ENCODE data around the gene GNG7. TPM values are rescaled to one million over a fixed set of nuclear protein-coding genes. Genes with fewer than 3 reads are reported as not detected.

Gene GNG7
- polyA plus RNA-seq, 6 donors from 2014 or later = 49.1 to 72.0 (median 60.9) TPM

DNA sequence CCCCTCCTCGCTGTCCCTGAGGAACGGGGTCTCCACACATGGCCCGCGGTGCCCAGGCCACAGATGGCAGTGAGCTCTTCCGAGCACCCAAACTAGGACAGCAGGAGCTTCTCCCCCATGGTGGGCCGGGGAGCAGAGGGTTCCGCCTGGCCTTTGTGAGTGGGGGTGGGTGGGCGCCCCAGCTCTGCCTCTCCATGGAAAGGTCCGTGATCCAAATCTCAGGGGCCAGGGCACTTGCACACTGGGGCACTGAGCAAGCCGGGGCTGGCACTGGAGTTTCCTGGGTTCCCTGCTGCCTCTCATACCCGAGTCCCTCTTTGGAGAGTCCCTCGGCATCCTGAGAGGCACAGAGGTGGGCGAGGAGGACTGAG lies 20.8 kb upstream of the GNG7 start:
- H3K36me3 Mint-ChIP-seq = no peaks in the 10 kb centered on the region
- ATAC-seq (ENCODE audit: low read depth in 2 of 2) (no peak), DNase-seq (no peak)
- H3K27me3 Mint-ChIP-seq = peaks cover 0 to 8% (median 0%) of the 10 kb centered on the region in 3 donors
- H3K4me3 Mint-ChIP-seq = peak overlapping the region in 1 of 8 donors; percentile 20
- H3K4me1 Mint-ChIP-seq = peaks cover 17 to 36% (median 34%) of the 10 kb centered on the region in 3 donors
- H3K9me3 Mint-ChIP-seq = peaks cover 0 to 1% (median 0%) of the 10 kb centered on the region in 7 donors
- peak overlapping the region in 2 of 6 donors; percentile 10 to 81 for H3K27ac Mint-ChIP-seq

DNA sequence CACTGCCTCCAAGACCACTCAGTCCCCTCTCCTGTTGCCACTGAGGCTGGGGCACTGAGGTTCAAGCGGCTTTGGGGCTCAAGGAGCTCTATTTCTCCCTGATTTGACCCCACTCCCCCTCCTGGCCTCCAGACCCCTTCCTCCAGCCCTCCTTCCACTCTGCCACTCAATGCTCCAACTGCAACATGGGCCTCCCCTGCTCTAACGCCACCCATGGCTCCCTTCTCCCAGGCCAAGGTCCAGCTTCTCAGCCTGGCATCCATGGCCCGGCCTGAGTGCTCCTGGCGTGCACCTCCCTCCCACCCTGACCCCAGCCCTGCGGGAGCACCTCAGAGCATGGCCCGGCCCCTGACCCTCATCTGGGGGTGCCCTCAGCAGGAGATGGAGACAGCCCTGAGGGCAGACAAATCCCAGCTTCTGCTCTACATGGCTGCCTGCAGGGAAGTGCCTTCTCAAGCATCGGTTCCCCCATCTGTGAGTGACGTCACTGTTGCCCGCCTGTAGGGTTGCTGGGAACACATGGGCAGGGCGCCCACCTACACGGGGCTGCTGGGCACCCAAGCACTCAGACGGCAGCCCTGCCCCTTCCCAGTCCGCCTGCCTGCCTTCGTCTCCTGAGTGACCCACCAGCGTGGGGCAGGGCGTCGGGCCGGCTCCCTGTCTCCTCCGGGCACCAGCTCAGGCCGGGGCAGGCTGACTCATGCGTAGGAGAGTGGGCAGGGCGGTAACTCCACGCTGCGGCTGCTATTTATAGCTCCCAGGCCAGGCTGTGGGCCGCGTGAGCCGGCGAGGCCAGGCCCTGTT lies 20.2 kb upstream of the GNG7 start:
- Mint-ChIP-seq H3K27ac (peak overlapping the region in 3 of 6 donors; percentile 36 to 90 (median 81)), H3K4me1 (peaks cover 17 to 40% (median 39%) of the 10 kb centered on the region in 3 donors), H3K4me3 (peak overlapping the region in 7 of 8 donors; percentile 29 to 86 (median 75)), H3K27me3 (peaks cover 0 to 8% (median 0%) of the 10 kb centered on the region in 3 donors), H3K9me3 (peaks cover 0 to 1% (median 0%) of the 10 kb centered on the region in 7 donors), H3K36me3 (no peaks in the 10 kb centered on the region)
- DNase-seq (no peak), ATAC-seq (ENCODE audit: low read depth in 2 of 2) (peak; percentile 22 to 25)

DNA sequence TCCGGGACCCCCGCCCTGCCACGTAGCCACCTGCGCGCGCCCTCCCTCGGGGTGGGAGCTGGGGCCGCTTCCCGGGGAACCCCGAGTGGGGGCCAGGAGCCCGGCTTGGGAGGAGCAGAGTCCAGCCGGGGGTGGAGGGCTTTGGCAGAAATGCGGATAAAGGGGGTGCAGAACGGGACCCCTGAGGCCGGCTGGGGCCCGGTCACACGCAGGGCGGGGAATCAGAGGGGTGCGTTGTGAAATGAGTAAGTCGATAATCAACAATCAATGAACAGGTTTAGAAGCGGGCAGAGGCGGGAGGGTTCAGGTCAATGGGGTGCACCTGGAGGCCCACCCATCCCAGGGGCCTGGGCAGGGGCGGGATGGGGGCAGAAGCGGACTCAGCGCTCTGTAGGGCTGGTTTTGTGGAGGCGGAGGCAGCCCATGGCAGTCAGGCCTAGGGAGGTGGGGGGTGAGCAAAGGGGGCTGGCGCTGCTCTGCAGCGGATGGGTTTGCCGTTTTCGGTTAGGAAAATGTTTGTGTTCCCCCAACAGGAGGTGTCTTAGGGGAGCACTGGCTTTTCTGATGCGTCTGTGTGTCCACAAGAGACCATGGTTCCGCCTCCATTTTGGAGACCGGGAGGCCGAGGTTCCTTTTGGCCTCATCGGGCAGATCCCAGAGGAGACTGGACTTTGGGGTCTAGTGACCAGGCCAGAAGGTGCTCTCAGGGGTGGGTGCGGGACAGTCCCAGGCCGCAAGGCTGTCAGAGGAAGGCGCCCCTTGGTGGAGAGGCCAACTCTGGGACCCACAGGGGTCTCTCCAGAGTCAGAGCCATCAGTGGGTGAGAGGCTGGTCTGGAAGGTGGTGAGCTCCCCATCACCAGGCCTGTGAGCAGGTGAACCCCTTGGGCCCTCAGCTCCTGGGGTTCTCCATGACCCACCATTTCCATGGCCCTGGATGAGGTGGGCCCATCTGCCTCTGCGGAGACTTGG lies 19.4 kb upstream of the GNG7 start:
- peak overlapping the region; percentile 56 to 90 (median 81) for H3K27ac Mint-ChIP-seq
- H3K9me3 Mint-ChIP-seq = peaks cover 0 to 1% (median 0%) of the 10 kb centered on the region in 7 donors
- no peak for DNase-seq
- peaks cover 0 to 8% (median 0%) of the 10 kb centered on the region in 3 donors for H3K27me3 Mint-ChIP-seq
- H3K4me1 Mint-ChIP-seq = peaks cover 14 to 36% (median 34%) of the 10 kb centered on the region in 3 donors
- peak overlapping the region; percentile 72 to 93 (median 84) for H3K4me3 Mint-ChIP-seq
- no peaks in the 10 kb centered on the region for H3K36me3 Mint-ChIP-seq
- ATAC-seq (ENCODE audit: low read depth in 2 of 2) = peak; percentile 3 to 6

DNA sequence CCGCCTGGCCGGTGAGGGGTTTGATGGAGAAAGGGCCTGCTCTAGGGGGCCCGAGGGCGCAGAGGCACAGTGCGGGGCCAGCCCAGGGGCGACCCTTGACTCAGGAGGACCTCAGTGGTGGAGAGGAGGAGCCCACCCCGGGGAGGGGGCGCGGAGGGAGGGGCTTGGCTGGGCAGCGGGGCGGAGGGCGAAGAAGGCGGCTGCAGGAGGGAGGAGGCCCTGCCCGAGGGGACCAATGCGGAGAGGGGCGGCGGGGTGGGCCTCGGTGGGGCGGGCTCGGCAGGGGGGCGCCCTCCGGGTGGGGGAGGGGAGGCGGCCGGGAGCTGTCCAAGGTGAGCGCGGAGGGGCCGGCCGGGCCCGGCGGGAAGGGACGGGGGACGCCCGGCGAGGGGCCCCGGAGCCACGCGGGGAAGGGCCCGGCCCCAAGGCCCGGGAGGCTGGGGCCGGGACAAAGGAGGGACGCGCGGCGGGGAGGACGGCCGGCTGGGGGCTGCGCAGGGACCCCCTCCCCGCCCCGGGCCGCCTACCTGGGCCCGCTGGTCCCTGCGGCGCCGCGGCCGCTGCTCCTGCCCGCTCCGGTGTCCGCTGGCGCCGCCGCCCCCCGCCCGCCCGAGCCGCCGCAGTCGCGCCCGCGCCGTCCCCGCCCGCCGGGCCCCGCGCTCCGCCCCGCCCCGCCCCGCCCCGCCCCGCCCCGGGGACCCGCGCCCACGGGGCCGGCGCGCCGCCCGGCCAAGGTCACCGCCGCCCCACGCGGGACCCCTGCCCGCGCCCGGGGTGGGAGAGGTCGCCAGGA lies 18.5 kb upstream of the GNG7 start, which contains the start of gene DIRAS1:
Gene DIRAS1 (minus strand): TSS at position 596 of the 793 bp plus-strand sequence. CDS start 3,566 bp downstream, outside the sequence.
- Mint-ChIP-seq H3K36me3 (peaks cover under 1 to 2% of the 10 kb centered on the region in 2 donors), H3K27me3 (peaks cover 0 to 8% (median 0%) of the 10 kb centered on the region in 3 donors), H3K4me1 (peaks cover 13 to 35% (median 29%) of the 10 kb centered on the region in 3 donors), H3K9me3 (peaks cover 0 to under 1% (median under 1%) of the 10 kb centered on the region in 7 donors), H3K27ac (peak within 1 kb of the TSS; percentile 69 to 97 (median 81)), H3K4me3 (peak within 1 kb of the TSS; percentile 78 to 93 (median 85))
- peak; percentile 40 to 45 for ATAC-seq (ENCODE audit: low read depth in 2 of 2)
- DNase-seq = no peak

DNA sequence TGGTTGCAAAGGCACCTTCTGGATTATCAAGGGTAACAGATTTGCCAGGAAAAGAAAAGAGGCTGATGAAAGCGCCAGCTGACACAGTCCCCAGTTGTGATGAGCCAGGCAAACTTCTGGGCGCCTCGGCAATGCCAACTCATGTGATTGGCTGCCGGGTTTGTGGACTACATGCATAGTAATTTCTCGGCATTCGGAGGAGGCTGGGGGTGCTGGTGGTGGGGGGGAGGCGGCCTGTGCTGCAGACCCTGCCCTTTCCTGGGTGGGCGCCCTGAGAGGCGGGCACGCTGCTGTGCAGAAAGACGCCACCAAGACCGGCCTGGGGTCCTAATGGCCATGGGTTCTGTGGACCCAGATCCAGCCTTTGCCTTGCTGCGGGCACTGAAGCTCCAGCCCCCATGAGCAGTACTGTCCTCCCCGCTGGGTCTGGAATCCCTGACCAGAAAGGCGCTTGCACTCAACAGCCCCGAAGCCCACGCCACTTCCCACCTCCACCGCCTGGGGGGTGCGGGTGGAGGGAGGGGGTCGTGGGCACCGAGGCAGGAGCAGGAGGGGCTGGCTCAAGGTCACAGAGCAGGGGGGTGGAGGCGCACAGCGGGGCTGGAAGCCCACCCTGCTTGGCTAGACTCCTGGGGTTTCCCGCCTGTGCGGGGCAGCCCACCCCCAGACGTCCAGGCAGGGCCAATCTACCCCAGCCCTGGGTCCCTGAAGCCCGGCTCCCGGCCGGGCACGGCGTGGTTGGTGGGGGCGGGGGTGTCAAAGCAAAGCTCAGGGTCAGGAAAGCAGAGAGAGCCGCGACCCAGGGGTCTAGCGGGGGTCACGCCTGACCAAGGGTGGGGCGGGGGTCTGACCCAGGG lies 17.7 kb upstream of the GNG7 start:
- peak overlapping the region; percentile 78 to 89 (median 84) for H3K4me3 Mint-ChIP-seq
- H3K36me3 Mint-ChIP-seq = peaks cover 5 to 10% of the 10 kb centered on the region in 2 donors
- H3K4me1 Mint-ChIP-seq = peaks cover 17 to 39% (median 37%) of the 10 kb centered on the region in 3 donors
- peak overlapping the region; percentile 44 to 97 (median 78) for H3K27ac Mint-ChIP-seq
- ATAC-seq (ENCODE audit: low read depth in 2 of 2) (peak; percentile 26 to 32), DNase-seq (no peak)
- peaks cover 0 to 8% (median 0%) of the 10 kb centered on the region in 3 donors for H3K27me3 Mint-ChIP-seq
- peaks cover 4 to 9% (median 8%) of the 10 kb centered on the region in 7 donors for H3K9me3 Mint-ChIP-seq

DNA sequence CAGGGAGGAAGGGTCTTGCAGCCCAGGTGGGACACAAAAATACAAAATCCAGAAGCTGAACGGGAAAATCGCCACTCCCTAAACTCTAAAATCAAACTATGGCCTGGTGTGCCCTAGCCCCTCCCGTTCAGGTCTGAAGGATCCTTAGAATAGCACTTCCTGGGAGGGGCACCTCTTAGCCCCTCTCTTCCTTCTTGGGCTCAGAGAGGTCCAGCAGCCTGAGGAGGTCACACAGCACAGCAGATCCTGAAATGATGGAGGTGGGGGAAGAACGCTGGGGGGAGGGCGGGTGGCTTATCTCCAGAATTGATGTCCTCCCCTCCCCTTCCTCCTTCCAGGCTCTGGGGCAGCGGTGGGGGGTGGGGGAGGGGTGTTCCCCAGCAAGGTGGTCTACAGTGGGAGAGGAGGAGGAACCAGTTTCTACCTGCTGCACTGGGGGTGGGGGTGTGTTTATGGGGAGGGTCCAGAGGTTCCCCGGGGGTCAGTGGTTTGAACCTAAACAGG lies 16.8 kb upstream of the GNG7 start:
- Mint-ChIP-seq H3K9me3 (peaks cover 5 to 12% (median 9%) of the 10 kb centered on the region in 7 donors), H3K36me3 (peaks cover 5 to 14% of the 10 kb centered on the region in 2 donors), H3K4me1 (peaks cover 15 to 43% (median 37%) of the 10 kb centered on the region in 3 donors), H3K4me3 (peak overlapping the region in 6 of 8 donors; percentile 78 to 86 (median 82)), H3K27me3 (peaks cover 0 to 4% (median 0%) of the 10 kb centered on the region in 3 donors), H3K27ac (peak overlapping the region in 4 of 6 donors; percentile 54 to 90 (median 78))
- no peak for DNase-seq
- ATAC-seq (ENCODE audit: low read depth in 2 of 2) = no peak

DNA sequence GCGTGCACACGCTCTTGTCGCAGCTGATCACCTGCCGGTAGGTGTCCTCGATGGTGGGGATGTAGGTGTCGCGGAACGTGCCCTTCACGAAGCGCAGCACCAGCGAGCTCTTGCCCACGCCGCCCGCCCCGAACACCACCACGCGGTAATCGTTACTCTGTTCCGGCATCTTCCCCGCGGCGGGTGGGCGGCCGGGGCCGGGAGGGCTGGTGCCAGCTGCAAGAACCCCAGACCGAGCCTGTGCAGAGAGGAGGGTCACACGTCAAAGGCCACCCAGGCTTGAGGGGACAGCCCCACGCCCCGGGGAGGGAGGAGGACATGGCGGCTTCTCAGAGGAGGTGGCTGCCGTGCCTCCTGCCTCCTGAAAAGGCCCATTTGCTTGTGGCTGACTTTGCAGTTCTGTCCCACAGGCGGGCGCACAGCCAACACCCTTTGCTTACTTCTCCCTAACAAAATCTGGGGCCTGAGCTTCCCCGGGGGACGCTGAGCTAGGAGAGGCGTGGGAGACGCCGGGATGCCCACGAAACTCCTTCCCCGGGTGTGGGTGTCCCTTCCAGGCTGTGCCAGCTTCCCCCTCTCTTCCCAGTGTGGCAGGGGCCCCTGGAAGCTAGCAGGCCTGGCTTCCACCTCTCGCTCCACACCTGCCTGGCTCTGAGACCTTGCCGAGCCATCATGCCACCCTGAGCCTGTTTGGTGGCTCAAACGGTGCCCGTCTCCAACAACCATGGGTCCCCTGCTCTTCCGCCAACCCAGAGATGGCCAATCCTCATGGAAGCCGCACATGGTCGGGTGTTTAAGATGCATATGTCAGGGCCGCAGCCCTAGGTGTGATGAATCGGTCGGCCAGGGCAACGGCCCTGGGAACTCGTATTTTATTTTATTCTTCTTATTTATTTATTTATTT lies 15.4 kb upstream of the GNG7 start:
- peak overlapping the region in 1 of 8 donors; percentile 39 for H3K4me3 Mint-ChIP-seq
- peaks cover 5 to 14% of the 10 kb centered on the region in 2 donors for H3K36me3 Mint-ChIP-seq
- H3K27ac Mint-ChIP-seq = peak overlapping the region in 2 of 6 donors; percentile 61 to 85
- no peak for DNase-seq
- H3K27me3 Mint-ChIP-seq = no peaks in the 10 kb centered on the region
- peaks cover 5 to 12% (median 9%) of the 10 kb centered on the region in 7 donors for H3K9me3 Mint-ChIP-seq
- H3K4me1 Mint-ChIP-seq = peaks cover 15 to 45% (median 34%) of the 10 kb centered on the region in 3 donors
- ATAC-seq (ENCODE audit: low read depth in 2 of 2) = no peak

DNA sequence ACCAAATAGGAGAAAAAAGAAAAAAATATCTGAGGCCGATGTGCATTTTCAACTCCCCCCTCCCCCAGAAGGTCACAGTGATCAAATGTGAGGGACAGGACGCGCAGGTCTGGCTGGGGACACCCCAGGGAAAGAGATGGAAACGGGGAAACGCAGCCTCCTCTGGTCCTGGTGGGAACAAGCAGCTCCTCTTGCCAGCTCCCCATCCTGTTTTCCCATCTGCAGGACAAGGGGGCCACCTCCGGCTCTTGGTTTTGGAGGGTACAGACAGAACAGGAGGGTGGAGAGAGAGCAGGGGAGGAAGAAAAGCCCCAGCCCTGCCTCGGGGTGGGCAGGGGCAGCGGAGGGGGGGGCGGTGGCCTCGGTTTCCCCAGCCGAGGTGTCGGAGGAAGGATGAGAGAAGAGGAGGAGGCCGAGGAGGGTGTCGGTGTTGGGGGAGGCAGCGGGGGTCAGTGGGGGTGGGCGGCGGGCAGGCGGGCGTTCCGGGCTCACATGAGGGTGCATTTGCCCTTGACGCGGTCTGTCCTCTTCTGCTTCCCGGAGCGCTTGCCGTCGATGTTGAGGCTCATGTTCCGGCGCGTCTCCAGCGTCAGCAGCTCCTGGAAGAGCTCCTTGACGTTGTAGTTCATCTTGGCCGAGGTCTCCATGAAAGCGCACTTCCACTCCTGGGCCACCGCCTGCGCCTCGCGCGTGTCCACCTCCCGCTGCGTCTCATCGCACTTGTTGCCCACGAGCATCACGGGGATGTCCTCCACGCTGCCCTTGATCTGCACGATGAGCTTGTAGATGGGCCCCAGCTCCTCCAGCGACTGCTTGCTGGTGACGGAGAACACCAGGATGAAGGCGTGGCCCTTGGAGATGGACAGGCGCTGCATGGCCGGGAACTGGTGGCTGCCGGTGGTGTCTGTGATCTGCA lies 14.5 kb upstream of the GNG7 start:
- Mint-ChIP-seq H3K27ac (peak overlapping the region in 3 of 6 donors; percentile 61 to 72 (median 63)), H3K36me3 (peaks cover 5 to 14% of the 10 kb centered on the region in 2 donors), H3K9me3 (peaks cover 5 to 12% (median 9%) of the 10 kb centered on the region in 7 donors), H3K27me3 (no peaks in the 10 kb centered on the region), H3K4me3 (no peak overlapping the region), H3K4me1 (peaks cover 22 to 50% (median 43%) of the 10 kb centered on the region in 3 donors)
- DNase-seq (no peak), ATAC-seq (ENCODE audit: low read depth in 2 of 2) (no peak)

DNA sequence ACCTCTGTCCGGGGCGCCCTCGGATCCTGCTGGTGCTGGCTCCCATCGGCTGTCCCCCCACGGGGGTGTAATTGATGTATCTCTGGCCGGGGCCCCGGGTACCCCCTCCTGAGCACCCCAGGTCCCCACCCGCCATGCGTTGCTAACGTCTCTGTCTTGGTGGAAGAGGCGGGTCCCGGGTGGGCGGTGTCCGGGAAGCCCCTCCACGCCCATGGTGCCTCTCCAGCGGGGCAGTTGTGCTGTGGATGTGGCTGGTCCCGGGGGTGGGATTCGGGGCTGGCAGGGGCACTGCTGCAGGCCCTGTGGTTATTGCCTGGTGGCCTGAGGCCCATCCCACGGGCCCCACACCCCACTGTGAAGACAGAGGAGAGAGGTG lies 13.8 kb upstream of the GNG7 start:
- Mint-ChIP-seq H3K4me1 (peaks cover 27 to 53% (median 50%) of the 10 kb centered on the region in 3 donors), H3K36me3 (peaks cover 5 to 14% of the 10 kb centered on the region in 2 donors), H3K9me3 (peaks cover 5 to 12% (median 10%) of the 10 kb centered on the region in 7 donors), H3K4me3 (peak overlapping the region in 2 of 8 donors; percentile 2 to 44), H3K27me3 (no peaks in the 10 kb centered on the region), H3K27ac (peak overlapping the region in 1 of 6 donors; percentile 42)
- DNase-seq = no peak
- ATAC-seq (ENCODE audit: low read depth in 2 of 2) = no peak
